GM04503 (cell line): ENCODE data around the gene NPEPL1.

Source experiments
- DNase-seq: peaks from one replicate; pipeline ENCODE4 v3.0.0-alpha.2; 2012; ENCODE audit warnings: low read depth

The NPEPL1 gene

GRCh38 chr20:58700121-58700821 lies 7.7 kb downstream of the NPEPL1 start:
- no peak for DNase-seq

GRCh38 chr20:58700823-58701222 lies 8.2 kb downstream of the NPEPL1 start:
- DNase-seq, result no peak

- no peak for DNase-seq
Measured at GRCh38 chr20:58701431-58702160, 9.0 kb downstream of the NPEPL1 start.

- no peak for DNase-seq
Measured at GRCh38 chr20:58702161-58702510, 9.5 kb downstream of the NPEPL1 start.

- DNase-seq, result no peak
Measured at GRCh38 chr20:58702859-58703648, 10.5 kb downstream of the NPEPL1 start.

GRCh38 chr20:58703765-58704371 lies 11.3 kb downstream of the NPEPL1 start:
- DNase-seq, result no peak

- no peak for DNase-seq
Measured at GRCh38 chr20:58705208-58705926, 12.8 kb downstream of the NPEPL1 start.

- DNase-seq, result no peak
Measured at GRCh38 chr20:58706150-58706892, 13.7 kb downstream of the NPEPL1 start.

GRCh38 chr20:58706975-58707681 lies 14.5 kb downstream of the NPEPL1 start:
- DNase-seq, result no peak

GRCh38 chr20:58707770-58708169 lies 15.2 kb downstream of the NPEPL1 start:
- no peak for DNase-seq

- no peak for DNase-seq
Measured at GRCh38 chr20:58708246-58708931, 15.8 kb downstream of the NPEPL1 start.

- DNase-seq, result no peak
Measured at GRCh38 chr20:58709013-58709702, 16.6 kb downstream of the NPEPL1 start.

GRCh38 chr20:58709703-58710039 lies 17.1 kb downstream of the NPEPL1 start:
- no peak for DNase-seq

GRCh38 chr20:58710481-58711265 lies 18.1 kb downstream of the NPEPL1 start:
- no peak for DNase-seq

GRCh38 chr20:58711266-58712051 lies 18.9 kb downstream of the NPEPL1 start:
- no peak for DNase-seq

GRCh38 chr20:58712151-58712791 lies 19.7 kb downstream of the NPEPL1 start:
- no peak for DNase-seq
